IPS-NIHi11 (cell line): Measurements from ENCODE around the gene COX10.
"Not testable (repeated sequence)": the region's sequence is repeated elsewhere in the genome, so short reads cannot be mapped to it uniquely, and the experiment has no call there.

Experiments used
- DNase-seq: peaks from one replicate; pipeline ENCODE4 v3.0.0; 2012; ENCODE audit warnings: mixed read lengths, low spot score

Gene COX10

GRCh38 chr17:14179951-14180350 is 110.6 kb downstream of the COX10 start:
- not testable (repeated sequence) for DNase-seq

DNA sequence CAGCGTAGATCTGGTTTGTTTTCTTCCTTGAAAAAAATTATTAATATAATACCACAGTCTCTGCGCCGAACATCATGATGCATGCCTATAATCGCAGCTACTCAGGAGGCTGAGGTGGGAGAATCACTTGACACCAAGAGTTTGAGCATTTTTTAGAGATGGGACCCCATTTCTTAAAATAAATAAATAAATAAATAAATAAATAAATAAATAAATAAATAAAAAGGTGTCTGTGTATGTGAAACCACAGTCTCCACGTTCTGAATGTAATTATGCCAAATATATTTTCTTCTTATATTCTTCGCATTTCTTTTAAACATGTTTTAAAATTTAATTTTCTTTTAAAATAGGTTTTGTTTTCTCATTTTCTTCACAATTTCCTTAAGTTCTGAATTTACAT is 112.8 kb downstream of the COX10 start:
- not testable (repeated sequence) for DNase-seq

- not testable (repeated sequence) for DNase-seq
Measured at GRCh38 chr17:14184536-14184935, 115.2 kb downstream of the COX10 start.

DNA sequence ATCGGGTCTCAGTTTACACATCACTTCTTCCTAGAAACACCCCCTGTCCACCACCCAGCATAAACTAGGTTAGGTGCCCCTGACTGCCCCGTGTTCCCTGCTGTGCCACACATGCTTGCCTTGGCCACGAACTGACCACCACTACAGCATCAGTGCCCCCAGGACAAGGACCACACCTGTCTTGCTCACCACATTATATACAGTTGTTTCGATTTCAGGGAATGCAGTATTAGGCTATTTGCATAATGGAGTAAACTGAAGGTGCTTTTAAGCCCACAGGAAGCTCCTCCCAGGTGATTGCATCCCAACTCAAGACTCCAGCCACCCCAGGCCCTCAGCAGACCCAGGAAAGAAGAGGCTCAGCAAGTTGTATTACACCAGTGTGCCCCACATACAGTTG is 117.1 kb downstream of the COX10 start:
- DNase-seq = not testable (repeated sequence)

DNA sequence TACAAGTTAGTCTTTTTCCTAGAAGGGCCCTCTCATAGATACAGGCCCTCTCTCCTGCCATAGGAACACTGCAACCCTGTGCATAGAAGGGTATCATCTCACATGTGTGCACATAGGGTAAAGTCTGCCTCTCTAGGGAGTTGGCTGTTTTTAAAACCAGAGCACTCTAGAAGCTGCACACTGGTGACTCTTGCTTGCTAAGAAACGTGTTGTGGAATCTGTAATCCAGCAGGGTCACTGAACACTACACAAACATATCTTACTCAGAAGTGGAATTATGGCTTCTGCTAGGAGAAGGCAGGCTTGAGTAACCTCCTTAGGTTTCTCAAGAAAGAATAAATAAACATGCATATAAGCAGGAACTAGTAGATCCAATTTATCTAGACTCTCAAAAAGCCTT is 121.5 kb downstream of the COX10 start:
- DNase-seq = not testable (repeated sequence)

DNA sequence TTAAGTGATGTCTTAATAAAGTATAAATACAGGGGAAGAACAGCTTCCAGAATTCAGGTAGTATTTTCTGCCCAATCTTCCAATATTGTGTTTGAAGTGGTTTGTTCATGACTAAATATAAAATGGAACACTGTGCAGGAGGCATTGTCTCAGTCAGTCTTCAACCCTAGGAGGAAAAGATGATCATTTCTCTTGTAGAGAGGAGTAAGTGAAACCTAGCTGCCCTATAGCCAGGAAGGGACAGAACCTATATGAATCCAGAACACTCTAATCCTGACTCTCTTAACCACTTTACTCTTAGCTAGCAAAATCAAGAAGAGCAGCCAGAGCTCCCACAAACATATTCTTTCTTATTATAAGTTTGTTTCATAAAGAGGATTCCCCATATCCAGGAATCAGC is 122.2 kb downstream of the COX10 start:
- DNase-seq = not testable (repeated sequence)

DNA sequence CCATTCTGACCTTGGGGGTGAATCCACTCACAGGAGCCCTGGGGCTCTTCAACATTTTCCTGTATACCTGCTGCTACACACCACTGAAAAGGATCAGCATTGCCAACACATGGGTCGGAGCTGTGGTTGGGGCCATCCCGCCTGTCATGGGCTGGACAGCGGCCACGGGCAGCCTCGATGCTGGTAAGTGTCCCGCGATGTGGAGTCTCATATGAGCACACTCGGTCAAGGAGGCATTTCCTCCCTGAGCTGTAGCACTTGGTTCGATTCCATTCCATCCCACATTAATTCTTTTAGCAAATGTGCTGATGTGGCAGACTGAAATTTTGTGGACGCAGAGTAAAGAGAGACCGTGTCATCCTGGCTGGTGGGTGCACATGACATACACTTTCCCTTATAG is 122.7 kb downstream of the COX10 start:
- not testable (repeated sequence) for DNase-seq

GRCh38 chr17:14192636-14193344 is 123.5 kb downstream of the COX10 start:
- not testable (repeated sequence) for DNase-seq

- DNase-seq = no peak
Measured at GRCh38 chr17:14196377-14196997, 127.2 kb downstream of the COX10 start.

DNA sequence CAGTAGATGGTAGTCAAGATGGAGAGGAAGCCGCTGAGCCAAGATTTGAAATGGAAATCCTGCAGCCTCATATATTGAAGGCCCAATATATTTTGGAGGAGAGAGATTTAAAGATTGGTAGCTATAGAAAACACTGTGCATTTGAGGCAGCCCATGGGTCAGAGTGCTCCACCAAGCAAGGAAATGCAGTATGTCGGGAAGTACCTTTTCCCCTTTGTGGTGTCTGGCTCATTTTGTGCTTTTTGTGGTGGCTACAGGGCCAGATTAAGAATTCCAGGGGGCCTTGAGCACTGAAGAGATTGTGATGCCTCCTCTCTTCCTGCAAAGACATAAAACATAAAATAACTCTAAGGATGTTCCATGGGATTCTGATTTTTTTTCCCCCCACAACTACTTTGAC is 127.8 kb downstream of the COX10 start:
- DNase-seq = no peak

- no peak for DNase-seq
Measured at GRCh38 chr17:14197586-14197985, 128.3 kb downstream of the COX10 start.

GRCh38 chr17:14198013-14198412 is 128.7 kb downstream of the COX10 start:
- DNase-seq = no peak

DNA sequence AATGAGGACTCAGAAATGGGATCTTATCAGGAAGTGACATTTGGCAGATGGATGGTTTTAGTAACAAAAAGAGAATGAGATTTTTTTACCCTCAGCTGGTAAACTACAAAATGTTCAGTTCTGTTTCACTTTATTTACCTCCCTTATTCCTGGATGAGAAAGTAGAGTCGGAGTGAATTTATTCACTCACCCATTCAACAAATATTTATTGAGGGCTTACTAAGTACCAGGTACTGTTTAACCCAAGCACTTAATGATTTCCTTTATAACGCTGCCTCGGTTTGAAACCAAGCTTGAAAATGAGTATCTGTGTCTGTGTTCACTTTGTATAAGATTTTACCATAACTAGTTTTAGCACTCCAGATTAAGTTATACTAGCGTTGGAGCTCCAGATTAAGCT is 129.3 kb downstream of the COX10 start:
- DNase-seq = no peak

DNA sequence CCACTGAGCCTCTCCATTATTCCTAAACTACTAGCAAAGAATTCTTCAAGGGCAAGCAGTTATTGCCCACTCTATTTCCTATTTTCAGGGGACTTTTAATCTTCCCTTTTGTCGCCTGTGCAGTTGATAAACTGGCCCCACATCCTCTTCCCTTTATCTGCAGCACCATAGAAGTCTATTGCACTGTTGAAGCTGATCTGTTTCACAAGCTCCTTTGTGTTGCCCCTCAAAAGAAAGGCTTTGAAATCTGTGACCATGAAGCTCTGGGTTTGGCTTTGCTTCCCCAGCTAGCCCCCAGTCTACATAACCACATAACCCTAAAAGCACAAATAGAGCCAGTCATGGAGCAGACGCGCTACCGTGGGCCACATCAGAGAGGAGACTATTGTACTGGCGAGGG is 130.3 kb downstream of the COX10 start:
- no peak for DNase-seq

DNA sequence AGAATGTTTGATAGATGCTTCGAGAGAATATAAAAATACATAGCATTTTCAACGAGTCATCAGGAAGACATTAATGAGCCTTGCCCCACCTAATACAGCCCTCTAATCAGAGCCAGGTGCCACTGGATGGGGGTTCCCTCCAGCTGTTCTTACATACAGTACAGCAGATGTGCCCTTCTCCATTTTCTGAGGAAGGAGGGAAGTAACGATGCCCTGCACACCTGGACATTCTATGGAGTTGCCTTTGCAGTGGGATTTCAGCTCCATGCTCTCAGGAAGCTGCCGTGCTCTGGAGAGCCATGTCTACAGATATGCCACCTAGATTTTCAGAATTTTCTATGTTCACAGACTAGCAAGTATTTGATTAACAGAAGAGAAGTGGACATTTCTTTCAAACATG is 131.1 kb downstream of the COX10 start:
- no peak for DNase-seq

- DNase-seq = no peak
Measured at GRCh38 chr17:14201021-14201987, 132.0 kb downstream of the COX10 start.

DNA sequence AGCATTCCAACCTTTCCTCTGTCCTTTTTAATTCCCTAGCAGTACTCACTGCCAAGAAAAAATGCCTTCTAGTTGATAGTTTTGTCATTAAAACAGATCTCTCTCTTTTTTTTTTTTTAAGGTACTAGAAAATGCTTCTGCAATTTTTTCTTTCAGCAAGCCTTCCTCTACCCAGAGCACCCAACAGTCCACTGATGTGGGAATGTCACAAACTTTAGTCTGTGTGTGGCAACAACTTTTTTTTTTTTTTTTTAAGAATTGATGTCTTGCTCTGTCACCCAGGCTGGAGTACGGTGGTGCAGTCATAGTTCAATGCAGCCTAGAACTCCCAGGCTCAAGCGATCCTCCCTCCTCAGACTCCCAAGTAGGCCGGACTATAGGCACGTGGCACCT is 132.7 kb downstream of the COX10 start:
- DNase-seq = no peak

- DNase-seq = no peak
Measured at GRCh38 chr17:14202388-14203166, 133.3 kb downstream of the COX10 start.

DNA sequence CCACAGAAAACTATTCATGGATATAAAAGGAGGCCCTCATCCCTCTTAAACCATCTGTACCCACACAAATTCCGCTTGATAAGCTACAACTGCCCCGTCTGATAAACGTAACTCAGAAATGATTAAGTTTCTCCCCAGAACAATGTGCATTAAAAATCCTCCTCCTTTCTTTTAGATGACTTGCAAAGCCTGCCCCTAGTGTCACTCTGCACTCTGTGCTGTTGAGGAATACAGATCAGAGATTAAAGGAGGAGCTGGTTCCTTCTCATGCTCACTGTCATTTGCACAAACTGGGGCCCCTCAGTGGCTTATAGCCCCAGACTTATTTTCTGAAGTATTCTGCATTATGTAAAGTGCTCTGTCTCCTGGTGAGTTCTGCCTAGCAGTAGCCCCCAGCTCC is 134.1 kb downstream of the COX10 start:
- no peak for DNase-seq

DNA sequence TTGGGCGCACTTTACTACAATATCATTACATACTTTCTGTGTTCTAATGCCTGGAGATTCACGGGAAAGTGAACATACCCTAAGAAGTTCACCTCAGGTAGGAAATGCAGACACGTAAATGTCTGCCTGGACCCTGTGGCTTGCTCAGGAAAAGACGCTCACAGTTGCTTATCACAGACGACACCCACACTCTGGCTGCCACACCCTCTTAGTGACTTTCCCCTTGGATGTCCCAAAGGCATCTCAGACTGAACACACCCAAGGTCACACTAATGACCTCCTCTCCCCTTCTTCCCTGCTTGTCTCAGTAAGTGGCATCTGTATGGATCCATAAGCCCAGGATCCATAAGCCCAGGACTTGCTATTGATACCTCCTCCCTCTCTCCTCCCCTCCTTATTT is 134.8 kb downstream of the COX10 start:
- DNase-seq = no peak

GRCh38 chr17:14204546-14204945 is 135.2 kb downstream of the COX10 start:
- no peak for DNase-seq

- no peak for DNase-seq
Measured at GRCh38 chr17:14205380-14205779, 136.1 kb downstream of the COX10 start.
